Measurements from ENCODE around the gene ATP10A.

Gene ATP10A

GRCh38 chr15:25742041-25742730 lies 120.9 kb downstream of the ATP10A start:
- DNase-seq (ENCODE audit: low spot score) = no peak
- TF ChIP-seq CTCF (IDR thresholded peaks at IDR 0.05; ENCODE audit: extremely low read depth, missing control alignments) = no peak

- TF ChIP-seq CTCF (IDR thresholded peaks at IDR 0.05; ENCODE audit: extremely low read depth, missing control alignments) = no peak
- peak; percentile 36 for DNase-seq (ENCODE audit: low spot score)
Observed at GRCh38 chr15:25741256-25741580, 121.9 kb downstream of the ATP10A start.

- DNase-seq (ENCODE audit: low spot score) = no peak
- TF ChIP-seq CTCF (IDR thresholded peaks at IDR 0.05; ENCODE audit: extremely low read depth, missing control alignments) = no peak
Observed at GRCh38 chr15:25740383-25741255, 122.5 kb downstream of the ATP10A start.

GRCh38 chr15:25739687-25740121 lies 123.4 kb downstream of the ATP10A start:
- TF ChIP-seq CTCF (IDR thresholded peaks at IDR 0.05; ENCODE audit: extremely low read depth, missing control alignments) = no peak
- no peak for DNase-seq (ENCODE audit: low spot score)

GRCh38 chr15:25738171-25738965 lies 124.8 kb downstream of the ATP10A start:
- no peak for DNase-seq (ENCODE audit: low spot score)
- TF ChIP-seq CTCF (IDR thresholded peaks at IDR 0.05; ENCODE audit: extremely low read depth, missing control alignments) = no peak

GRCh38 chr15:25737218-25737643 lies 125.9 kb downstream of the ATP10A start:
- no peak for DNase-seq (ENCODE audit: low spot score)
- TF ChIP-seq CTCF (IDR thresholded peaks at IDR 0.05; ENCODE audit: extremely low read depth, missing control alignments) = no peak
